Small intestine (tissue), 4 donors: Measurements from ENCODE around the gene C4BPB. TPM values are rescaled to one million over a fixed set of nuclear protein-coding genes. Genes with fewer than 3 reads are reported as not detected.

Source experiments
- polyA plus RNA-seq, 4 donors: library from polyadenylated mRNA; stranded (reverse) in 3 of 4; unstranded in 1 of 4; fragments of 200-250 nt in 3 of 4; fragments of 120-200 nt in 1 of 4; gene quantifications; one replicate each; pipeline versions ENCODE4 v1.2.1 to v1.2.3, GENCODE V29; 2013
- donor health status: healthy with polysubstance abuse.
- donor health status: Bipolar disorder and iron deficiency.
- donor health status: healthy.

C4BPB gene
- polyA plus RNA-seq, 4 donors = 1.1 to 27.3 (median 12.9) TPM

Other genes starting within 250 kb of the C4BPB start
- gene IL20, start 223.2 kb upstream of the C4BPB start, polyA plus RNA-seq = not detected
- gene IL24, start 191.4 kb upstream of the C4BPB start, polyA plus RNA-seq = under 1 TPM in 2 of 4 donors, not detected in 2; 0.24 to 0.34 TPM
- gene FCMR, start 166.9 kb upstream of the C4BPB start, polyA plus RNA-seq = 1 to 10 TPM; 1.1 to 6.9 (median 2.6) TPM
- 1,000 to 10,000 TPM in 1 of 4 donors, 100 to 1,000 TPM in 2, 1 to 10 TPM in 1; 2.7 to 3,013 (median 498) TPM for gene PIGR, start 142.4 kb upstream of the C4BPB start, polyA plus RNA-seq
- gene FCAMR, start 118.4 kb upstream of the C4BPB start, polyA plus RNA-seq = 1 to 10 TPM in 2 of 4 donors, under 1 TPM in 2; 0.54 to 4.5 (median 0.91) TPM
- gene C1orf116, start 56.1 kb upstream of the C4BPB start, polyA plus RNA-seq = 10 to 100 TPM in 3 of 4 donors, 1 to 10 TPM in 1; 9.8 to 32.1 (median 24.3) TPM
- gene YOD1, start 37.7 kb upstream of the C4BPB start, polyA plus RNA-seq = 1 to 10 TPM; 1.9 to 8.4 (median 2.7) TPM
- 10 to 100 TPM; 20.0 to 38.5 (median 25.8) TPM for gene PFKFB2, start 35.6 kb upstream of the C4BPB start, polyA plus RNA-seq
- gene C4BPA, start 15.4 kb downstream of the C4BPB start, polyA plus RNA-seq = 1 to 10 TPM in 1 of 4 donors, under 1 TPM in 2, not detected in 1; 0.07 to 2.4 (median 0.22) TPM
- gene CD55, start 232.8 kb downstream of the C4BPB start, polyA plus RNA-seq = 10 to 100 TPM; 19.7 to 60.2 (median 38.4) TPM